VCaP (cell line): Measurements from ENCODE around the gene BATF3.

ENCODE experiments used
- H3K27ac ChIP-seq: fragments of 450-650 bp; 2 replicates; pipeline ENCODE4 v1.5.1; 2017
- TF ChIP-seq, protein P1 (sequence below): fragments of 450-650 bp; conservative IDR thresholded peaks from 2 replicates; pipeline ENCODE4 v1.5.1; 2017; ENCODE audit warnings: mild to moderate bottlenecking, moderate library complexity

Gene BATF3

DNA sequence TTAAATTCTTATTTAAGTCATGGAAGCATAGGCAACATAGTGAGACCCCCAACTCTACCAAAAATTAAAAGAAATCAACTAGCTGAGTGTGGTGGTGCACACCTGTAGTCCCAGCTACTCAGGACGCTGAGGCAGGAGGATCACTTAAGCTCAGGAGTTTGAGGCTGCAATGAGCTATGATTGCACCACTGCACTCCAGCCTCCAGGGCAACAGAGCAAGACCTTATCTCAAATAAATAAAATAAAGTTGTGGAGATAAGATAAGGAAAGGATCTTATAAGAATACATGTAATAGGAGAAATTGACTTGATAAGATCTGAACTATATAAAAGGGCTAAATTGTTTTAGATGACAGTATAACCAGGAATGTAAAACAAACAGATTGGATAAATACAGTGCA is 2.3 kb upstream of the BATF3 start:
- no peak overlapping the region for H3K27ac ChIP-seq
- TF ChIP-seq, protein P1, sequence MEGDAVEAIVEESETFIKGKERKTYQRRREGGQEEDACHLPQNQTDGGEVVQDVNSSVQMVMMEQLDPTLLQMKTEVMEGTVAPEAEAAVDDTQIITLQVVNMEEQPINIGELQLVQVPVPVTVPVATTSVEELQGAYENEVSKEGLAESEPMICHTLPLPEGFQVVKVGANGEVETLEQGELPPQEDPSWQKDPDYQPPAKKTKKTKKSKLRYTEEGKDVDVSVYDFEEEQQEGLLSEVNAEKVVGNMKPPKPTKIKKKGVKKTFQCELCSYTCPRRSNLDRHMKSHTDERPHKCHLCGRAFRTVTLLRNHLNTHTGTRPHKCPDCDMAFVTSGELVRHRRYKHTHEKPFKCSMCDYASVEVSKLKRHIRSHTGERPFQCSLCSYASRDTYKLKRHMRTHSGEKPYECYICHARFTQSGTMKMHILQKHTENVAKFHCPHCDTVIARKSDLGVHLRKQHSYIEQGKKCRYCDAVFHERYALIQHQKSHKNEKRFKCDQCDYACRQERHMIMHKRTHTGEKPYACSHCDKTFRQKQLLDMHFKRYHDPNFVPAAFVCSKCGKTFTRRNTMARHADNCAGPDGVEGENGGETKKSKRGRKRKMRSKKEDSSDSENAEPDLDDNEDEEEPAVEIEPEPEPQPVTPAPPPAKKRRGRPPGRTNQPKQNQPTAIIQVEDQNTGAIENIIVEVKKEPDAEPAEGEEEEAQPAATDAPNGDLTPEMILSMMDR = no peak; the same call in 1 of the 2 replicates

DNA sequence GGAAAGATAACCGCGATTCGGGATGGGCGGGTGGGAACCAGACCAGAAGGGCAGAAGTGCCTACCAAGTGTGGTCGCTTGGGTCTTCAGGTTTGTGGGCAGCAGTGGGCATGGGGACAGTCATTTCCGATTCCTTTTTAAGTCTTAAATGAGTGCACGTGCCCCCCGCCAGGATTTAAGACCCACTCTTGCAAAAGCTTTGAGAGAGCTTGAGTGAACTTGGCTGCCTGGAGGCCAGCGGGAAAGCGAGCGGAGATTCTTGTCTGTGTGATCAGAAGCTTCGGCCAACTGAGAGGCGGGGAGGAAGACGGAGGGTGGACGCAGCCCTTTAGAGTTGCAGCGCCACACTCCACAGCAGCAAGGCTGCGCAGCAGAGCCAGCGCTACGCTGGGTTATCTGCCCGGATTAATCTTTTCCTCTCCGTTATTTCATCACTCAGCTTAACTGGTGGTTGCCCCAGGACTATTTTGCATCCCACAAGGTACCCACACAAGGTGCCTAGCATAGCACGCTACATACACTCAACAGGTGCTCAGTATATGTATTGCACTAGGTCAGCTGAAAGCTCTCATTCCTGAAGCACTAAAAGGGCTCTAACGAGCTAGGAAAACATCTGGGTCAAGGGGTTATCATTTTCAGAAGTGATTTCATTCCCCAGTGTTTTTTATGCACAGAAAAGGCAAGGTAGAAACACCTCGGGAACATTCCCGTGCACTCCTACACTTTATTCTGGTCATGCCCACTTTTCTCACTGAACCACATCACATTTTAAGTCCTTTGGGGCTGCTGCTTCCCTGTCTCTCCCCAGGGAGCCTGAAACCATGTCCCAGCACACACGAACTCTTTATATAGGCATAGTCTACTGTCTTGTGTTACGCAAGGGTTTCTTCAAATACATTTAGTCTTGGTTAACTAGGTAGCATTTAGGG is 1.5 kb upstream of the BATF3 start:
- H3K27ac ChIP-seq = no peak overlapping the region; the same call in 1 of the 2 replicates
- TF ChIP-seq, protein P1 = peak; percentile 39

DNA sequence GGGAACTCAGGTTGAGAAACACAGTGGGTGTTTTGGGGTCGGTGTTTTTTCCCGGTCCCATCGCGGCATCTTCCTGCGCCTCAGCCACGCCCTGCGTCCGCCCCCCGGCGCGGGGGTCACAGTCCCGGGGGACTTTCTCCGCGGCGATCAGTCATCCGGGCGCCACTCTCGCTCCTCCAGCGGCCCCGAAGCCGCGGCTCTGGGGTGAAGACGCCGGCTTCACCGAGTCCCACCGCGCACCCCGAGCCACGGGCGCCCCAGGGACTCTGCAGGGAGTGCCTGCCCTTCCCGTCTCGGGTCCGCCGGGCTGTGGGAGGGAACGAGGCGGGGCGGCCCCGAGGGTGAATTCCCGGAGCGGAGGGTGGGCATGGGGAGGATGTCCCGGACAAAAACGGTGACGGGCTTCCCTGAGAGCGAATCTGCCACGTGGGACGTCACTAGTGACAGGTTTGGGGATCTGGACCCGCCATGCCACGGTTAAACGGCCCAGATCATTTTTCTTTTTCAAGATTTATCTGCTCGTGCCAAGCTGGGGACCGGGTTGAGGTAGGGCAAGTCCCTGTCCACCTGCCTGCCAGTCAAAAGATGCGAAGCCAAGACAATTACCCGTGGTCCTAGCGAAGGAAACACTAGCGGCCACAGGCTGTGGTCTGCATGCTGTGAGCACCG is 717 bp upstream of the BATF3 start:
- TF ChIP-seq, protein P1 = no peak

GRCh38 chr1:212699104-212699624 is 476 bp downstream of the BATF3 start:
- H3K27ac ChIP-seq = no peak overlapping the region
- TF ChIP-seq, protein P1 = peak; percentile 69

More for the DNA sequence above, 717 bp upstream of the BATF3 start:
- H3K27ac ChIP-seq = no peak overlapping the region; the same call in 1 of the 2 replicates

DNA sequence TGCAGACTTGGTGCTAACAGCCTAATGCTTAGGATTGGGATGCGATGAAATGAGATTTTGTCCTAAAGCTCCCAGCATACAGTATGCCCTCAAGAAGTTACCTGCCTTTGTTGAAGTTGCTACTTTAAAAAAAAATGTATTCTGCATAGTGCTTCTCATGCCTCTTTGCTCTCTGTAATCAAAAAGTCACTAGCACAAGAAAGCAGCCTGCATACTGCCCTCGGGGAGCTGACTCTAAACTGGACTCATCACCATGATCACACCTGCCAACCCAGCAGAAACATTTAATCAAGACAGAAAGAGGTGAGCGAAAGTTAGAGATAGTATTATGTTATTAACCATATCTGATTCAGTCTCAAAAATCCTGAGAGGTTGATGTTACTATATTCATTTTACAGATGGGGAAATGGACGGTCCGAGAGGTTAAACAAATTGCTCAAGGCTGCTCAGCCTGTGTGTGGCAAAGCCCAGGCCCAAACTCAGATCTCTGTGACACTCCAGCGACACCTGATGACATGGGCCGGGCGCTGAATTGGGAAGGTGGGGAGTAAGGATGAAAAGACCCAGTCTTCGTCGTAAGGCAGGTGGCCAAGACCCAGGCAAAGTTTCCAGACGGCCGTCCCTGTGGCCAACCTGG is 1.1 kb downstream of the BATF3 start:
- no peak overlapping the region for H3K27ac ChIP-seq
- TF ChIP-seq, protein P1 = no peak

- TF ChIP-seq, protein P1 = no peak
Measured at GRCh38 chr1:212696721-212697331, 2.8 kb downstream of the BATF3 start.

More at GRCh38 chr1:212696721-212697331, 2.8 kb downstream of the BATF3 start:
- H3K27ac ChIP-seq = no peak overlapping the region
